HepG2 (cell line): ENCODE data around the gene CTIF. TPM values are rescaled to one million over a fixed set of nuclear protein-coding genes. Genes with fewer than 3 reads are reported as not detected.

Experiments used
- ATAC-seq: fragments of 200-7000 bp; cut with Tn5 transposase; 3 replicates; pipeline ENCODE4 v1.9.1; 2020; ENCODE audit warnings: mild to moderate bottlenecking, moderate library complexity
- BruUV-seq: library from RNA; stranded (reverse); fragments of 400-500 nt; replicated peaks from 2 replicates; lab custom pipeline; 2021; lab: Mats Ljungman, UMichigan
- CTCF ChIA-PET: fragments of 300-600 bp; formaldehyde crosslinking; extraction: SDS; loops from one replicate; lab custom pipeline; 2021; ENCODE audit warnings: low total read pairs, inconsistent platforms, low intra/inter-chr PET ratio; lab: Yijun Ruan, JAX
- POLR2A ChIA-PET: fragments of 350-600 bp; sonication (Branson Sonifier 250); formaldehyde crosslinking; loops from one replicate; lab custom pipeline; 2020; ENCODE audit warnings: antibody characterized with exemption, inconsistent platforms; lab: Yijun Ruan, JAX
- DNase-seq: peaks from one replicate; pipeline ENCODE4 v3.0.0-alpha.2; 2015; ENCODE audit warnings: low spot score
- FAIRE-seq: peaks from 3 replicates; lab custom pipeline; 2011; peaks lifted over from hg19 to GRCh38; lab: Jason Lieb, UNC
- H2AFZ ChIP-seq: one replicate; pipeline ENCODE4 v1.6.1; 2011; ENCODE audit warnings: low read length, inconsistent platforms
- H3K27ac ChIP-seq: fragments of 300-600 bp; 3 replicates; pipeline ENCODE4 v1.8.0; 2011; ENCODE audit warnings: mixed run types, mild to moderate bottlenecking, mixed read lengths, low read length, inconsistent platforms; ENCODE audit not compliant: insufficient read depth; ENCODE audit errors: extremely low read length
- H3K27me3 ChIP-seq, 2 experiments: fragments of 200-600 bp in 1 of 2; 2 replicates in 1 of 2; 3 replicates in 1 of 2; pipeline versions ENCODE4 v1.6.0 to v1.8.0; 2011; ENCODE audit warnings: low read length in 2 of 2, mild to moderate bottlenecking in 2 of 2, moderate library complexity in 2 of 2, inconsistent platforms in 1 of 2; ENCODE audit not compliant: insufficient read depth in 2 of 2, control insufficient read depth in 1 of 2
- H3K36me3 ChIP-seq, 2 experiments: fragments of 200-600 bp in 1 of 2; replicated peaks in 1 of 2; 2 replicates in 1 of 2; 3 replicates in 1 of 2; pipeline versions ENCODE4 v1.5.1 to v1.8.0; 2011; ENCODE audit warnings: low read length in 2 of 2, inconsistent platforms in 1 of 2; ENCODE audit not compliant: insufficient read depth in 2 of 2, control insufficient read depth in 1 of 2
- H3K4me1 ChIP-seq: 2 replicates; pipeline ENCODE4 v1.5.1; 2012; ENCODE audit warnings: low read length, inconsistent platforms; ENCODE audit not compliant: insufficient read depth
- H3K4me2 ChIP-seq: 2 replicates; pipeline ENCODE4 v1.6.0; 2011; ENCODE audit warnings: low read depth, low read length, inconsistent platforms
- H3K4me3 ChIP-seq, 3 experiments: fragments of 200-600 bp in 1 of 3; sonication (generic), shearing (Covaris generic) in 1 of 3; replicated peaks in 1 of 3; 2 replicates each; pipeline ENCODE4 v1.5.1; 2011 to 2016; ENCODE audit warnings: low read length in 3 of 3, inconsistent platforms in 2 of 3, low read depth in 2 of 3, mild to moderate bottlenecking in 2 of 3, control low read depth in 1 of 3, mixed read lengths in 1 of 3; ENCODE audit not compliant: insufficient read depth in 1 of 3
- H3K79me2 ChIP-seq: one replicate; pipeline ENCODE4 v1.6.1; 2011; ENCODE audit warnings: low read length, inconsistent platforms; ENCODE audit not compliant: insufficient read depth
- H3K9ac ChIP-seq: 2 replicates; pipeline ENCODE4 v1.6.0; 2011; ENCODE audit warnings: mild to moderate bottlenecking, low read depth, low read length, inconsistent platforms; ENCODE audit not compliant: insufficient read depth
- H3K9me3 ChIP-seq: 2 replicates; pipeline ENCODE4 v1.5.1; 2012; ENCODE audit warnings: mild to moderate bottlenecking, low read length
- H4K20me1 ChIP-seq: 2 replicates; pipeline ENCODE4 v1.6.0; 2011; ENCODE audit warnings: inconsistent platforms, mild to moderate bottlenecking, low read length, moderate library complexity; ENCODE audit not compliant: insufficient read depth
- FOXA1 ChIP-seq, 2 experiments: fragments of 450-650 bp in 1 of 2; sonication (generic) in 1 of 2; formaldehyde crosslinking in 1 of 2; IDR thresholded peaks; 2 replicates each; pipeline versions ENCODE4 v1.4.0 to v1.6.1; 2016 to 2020; ENCODE audit warnings: missing genetic modification reagents in 1 of 2
- HNRNPH1 ChIP-seq: fragments of 200-400 bp; formaldehyde crosslinking; optimal IDR thresholded peaks from 2 replicates; pipeline ENCODE3; 2017; ENCODE audit warnings: mild to moderate bottlenecking, low read depth, low read length
- ISX ChIP-seq: sonication (generic); formaldehyde crosslinking; conservative IDR thresholded peaks from 2 replicates; pipeline ENCODE4 v1.5.0; 2020; ENCODE audit warnings: missing genetic modification reagents
- NFRKB ChIP-seq: fragments of 450-650 bp; IDR thresholded peaks from 2 replicates; pipeline ENCODE4 v1.6.1; 2017
- NR3C1 ChIP-seq: sonication (generic); formaldehyde crosslinking; IDR thresholded peaks from 2 replicates; pipeline ENCODE4 v1.4.0; 2020; ENCODE audit warnings: missing genetic modification reagents
- PHB2 ChIP-seq: fragments of 450-650 bp; IDR thresholded peaks from 2 replicates; pipeline ENCODE4 v1.6.1; 2018; ENCODE audit not compliant: partially characterized antibody
- PHF5A ChIP-seq: IDR thresholded peaks from one replicate; pipeline ENCODE4 v1.6.1; 2018; ENCODE audit warnings: low read depth, missing genetic modification reagents; ENCODE audit not compliant: unreplicated experiment
- POLR2A ChIP-seq, 2 experiments: IDR thresholded peaks; 2 replicates each; pipeline ENCODE4 v1.6.1; 2011; ENCODE audit warnings: low read depth in 2 of 2, low read length in 2 of 2, mild to moderate bottlenecking in 1 of 2, moderate library complexity in 1 of 2; ENCODE audit not compliant: insufficient read depth in 1 of 2
- SRF ChIP-seq: IDR thresholded peaks from 2 replicates; pipeline ENCODE4 v1.6.1; 2011; ENCODE audit warnings: mild to moderate bottlenecking, low read depth, low read length, moderate library complexity
- ZNF431 ChIP-seq: sonication (generic); formaldehyde crosslinking; IDR thresholded peaks from 2 replicates; pipeline ENCODE4 v1.9.0; 2022; ENCODE audit warnings: missing genetic modification reagents, low read depth, mild to moderate bottlenecking, borderline replicate concordance
- ZNF891 ChIP-seq: sonication (generic); formaldehyde crosslinking; IDR thresholded peaks from 2 replicates; pipeline ENCODE4 v1.5.0; 2020; ENCODE audit warnings: mild to moderate bottlenecking, missing genetic modification reagents
- WGBS: methylation state at CpG from one replicate; pipeline ENCODE4 v1.1.6; 2017; ENCODE audit warnings: low lambda C conversion rate; 5-methylcytosine and 5-hydroxymethylcytosine counted together
- in situ Hi-C: cut with HindIII; loops from 2 replicates; pipeline ENCODE4 v1.10.0; 2017; ENCODE audit warnings: low pct_unique_long_range_greater_than_20kb; ENCODE audit not compliant: extremely low pct_ligation_motif_present
- intact Hi-C: fragments of 100-400 bp; cut with micrococcal nuclease; formaldehyde crosslinking; loops from one replicate; pipeline ENCODE4 v1.10.0; 2022; ENCODE audit not compliant: unreplicated experiment
- polyA plus RNA-seq, 8 experiments: library from polyadenylated mRNA; depleted of rRNA in 3 of 8; stranded (reverse) in 7 of 8; unstranded in 1 of 8; fragments of >200 nt; fragmentation: Illumina TruSeq in 4 of 8; extraction: Trizol in 4 of 8; gene quantifications; 2 replicates each; pipeline versions ENCODE4 v1.2.1 to v1.2.3, GENCODE V29; 2011 to 2016; ENCODE audit warnings: low read depth in 4 of 8, missing spikeins in 1 of 8, mixed read lengths in 1 of 8; ENCODE audit not compliant: insufficient read depth in 1 of 8
- total RNA-seq, 5 experiments: library from RNA; depleted of rRNA; stranded (reverse); fragments of >200 nt; fragmentation: Illumina TruSeq; extraction: Trizol; gene quantifications; 2 replicates each; pipeline ENCODE4 v1.2.3, GENCODE V29; 2016; ENCODE audit warnings: low read depth in 1 of 5
- TF ChIP-seq, protein P1 (sequence below): sonication (generic); formaldehyde crosslinking; IDR thresholded peaks from 2 replicates; pipeline ENCODE4 v1.4.0; 2020; ENCODE audit warnings: mild to moderate bottlenecking, missing genetic modification reagents
- TF ChIP-seq, protein P2 (sequence below): sonication (generic); formaldehyde crosslinking; IDR thresholded peaks from 2 replicates; pipeline ENCODE4 v1.8.1; 2022; ENCODE audit warnings: mild to moderate bottlenecking, missing genetic modification reagents
- TF ChIP-seq, protein P3 (sequence below): sonication (generic); formaldehyde crosslinking; IDR thresholded peaks from 2 replicates; pipeline ENCODE4 v1.4.0; 2020; ENCODE audit warnings: missing genetic modification reagents, borderline replicate concordance
- TF ChIP-seq, protein P4 (sequence below): sonication (generic); formaldehyde crosslinking; IDR thresholded peaks from 2 replicates; pipeline ENCODE4 v1.4.0; 2020; ENCODE audit warnings: low read depth, mild to moderate bottlenecking, missing genetic modification reagents

The CTIF gene
- total and polyA plus RNA-seq, 2 of the 13 experiments (the other 11 are each of a cell fraction or from before 2014, with no cell fraction given), result 18.2 to 28.0 TPM

DNA sequence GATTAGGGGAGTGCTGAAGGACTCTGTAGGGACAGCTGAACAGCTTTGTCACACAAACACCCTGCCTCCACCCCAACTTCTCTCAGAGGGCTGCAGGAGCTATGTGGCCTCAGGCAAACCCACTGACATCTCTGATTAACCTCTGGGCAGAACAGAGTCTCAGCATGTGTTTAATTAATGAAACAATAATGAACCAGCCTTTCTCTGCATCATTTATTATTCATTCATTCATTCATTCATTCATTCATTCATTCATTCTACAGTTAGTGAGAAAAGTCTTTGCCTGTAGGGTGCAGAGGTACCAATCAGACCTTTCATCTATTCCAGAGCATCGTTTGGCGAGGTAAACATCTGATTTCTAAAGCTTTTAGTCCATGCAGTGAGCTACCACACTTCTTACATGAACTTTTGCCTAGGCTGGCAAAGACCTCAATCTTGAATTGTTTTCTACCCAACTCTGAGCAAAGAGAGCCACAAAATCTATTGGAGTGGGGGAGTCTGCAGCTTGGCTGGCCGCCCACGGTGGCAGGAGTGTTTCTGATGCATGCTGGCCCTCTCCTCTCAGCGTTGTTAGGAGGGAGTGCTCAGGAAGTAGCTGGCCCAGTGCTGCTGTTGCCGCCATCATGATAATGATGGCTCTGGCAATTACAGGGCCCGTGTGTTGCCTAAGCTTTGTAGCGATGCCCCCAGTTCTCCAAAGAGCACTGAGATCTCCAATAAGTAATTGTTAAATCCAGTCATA, 213.1 kb downstream of the CTIF start:
- ChIA-PET CTCF (no interaction called here), POLR2A (no interaction called here)
- H2AFZ ChIP-seq, result no peak overlapping the region
- DNase-seq (no peak), ATAC-seq (no peak), FAIRE-seq (no peak)
- BruUV-seq, result no TSS peak
- no peaks in the 10 kb centered on the region for H3K4me1 ChIP-seq
- H4K20me1 ChIP-seq, result no peaks in the 10 kb centered on the region
- no peaks in the 10 kb centered on the region for H3K79me2 ChIP-seq
- intact Hi-C loops, result no loop called here
- H3K4me3 ChIP-seq, result no peak overlapping the region
- H3K4me2 ChIP-seq, result no peak overlapping the region
- in situ Hi-C loops, result no loop called here
- H3K36me3 ChIP-seq, result peaks cover 2 to 4% of the 10 kb centered on the region in 2 experiments; a peak in 4 of 5 replicates
- no peaks in the 10 kb centered on the region for H3K9me3 ChIP-seq
- no peak for TF ChIP-seq NFRKB
- no peak for TF ChIP-seq ISX (CRISPR knock-in tag)
- no peak for TF ChIP-seq SRF
- no peak for TF ChIP-seq ZNF891 (CRISPR knock-in tag)
- TF ChIP-seq POLR2A (IDR thresholded peaks at IDR 0.05; ENCODE audit: insufficient read depth in 1 of 2, low read depth in 2 of 2, low read length in 2 of 2), result no peak
- TF ChIP-seq NR3C1 (CRISPR knock-in tag), result no peak
- no peak overlapping the region for H3K9ac ChIP-seq
- no peaks in the 10 kb centered on the region for H3K27me3 ChIP-seq
- WGBS, result over 99% methylated on average over 5 of the region's 8 CpGs
- no peak overlapping the region for H3K27ac ChIP-seq

DNA sequence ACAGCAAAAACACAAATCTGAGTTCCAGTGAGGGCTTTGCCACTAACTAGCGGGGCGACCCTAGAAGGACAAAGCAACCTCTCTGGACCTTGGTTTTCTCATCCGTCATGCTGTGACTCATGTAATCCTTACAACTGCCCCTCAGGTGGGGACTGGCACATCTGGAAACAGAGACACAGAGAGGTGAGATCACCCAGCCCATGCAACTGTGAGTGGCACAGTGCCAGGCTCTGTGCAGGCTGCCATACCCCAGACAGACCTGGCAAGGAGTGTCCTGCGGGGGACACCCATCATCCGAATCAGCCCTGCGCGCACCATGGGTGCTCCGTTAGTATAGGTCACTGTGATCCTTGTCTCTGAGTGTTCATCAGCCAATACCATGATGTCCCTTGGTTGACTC, 213.6 kb downstream of the CTIF start:
- intact Hi-C loops, result no loop called here
- Histone ChIP-seq H3K79me2 (no peaks in the 10 kb centered on the region), H3K36me3 (peaks cover 2 to 10% of the 10 kb centered on the region in 2 experiments; a peak in 4 of 5 replicates), H2AFZ (no peak overlapping the region), H3K4me3 (no peak overlapping the region), H3K27ac (no peak overlapping the region), H3K9ac (no peak overlapping the region), H3K27me3 (no peaks in the 10 kb centered on the region), H4K20me1 (no peaks in the 10 kb centered on the region), H3K4me1 (no peaks in the 10 kb centered on the region), H3K4me2 (no peak overlapping the region), H3K9me3 (no peaks in the 10 kb centered on the region)
- TF ChIP-seq, protein P1, sequence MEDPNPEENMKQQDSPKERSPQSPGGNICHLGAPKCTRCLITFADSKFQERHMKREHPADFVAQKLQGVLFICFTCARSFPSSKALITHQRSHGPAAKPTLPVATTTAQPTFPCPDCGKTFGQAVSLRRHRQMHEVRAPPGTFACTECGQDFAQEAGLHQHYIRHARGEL (CRISPR knock-in tag), result no peak
- TF ChIP-seq, protein P2, sequence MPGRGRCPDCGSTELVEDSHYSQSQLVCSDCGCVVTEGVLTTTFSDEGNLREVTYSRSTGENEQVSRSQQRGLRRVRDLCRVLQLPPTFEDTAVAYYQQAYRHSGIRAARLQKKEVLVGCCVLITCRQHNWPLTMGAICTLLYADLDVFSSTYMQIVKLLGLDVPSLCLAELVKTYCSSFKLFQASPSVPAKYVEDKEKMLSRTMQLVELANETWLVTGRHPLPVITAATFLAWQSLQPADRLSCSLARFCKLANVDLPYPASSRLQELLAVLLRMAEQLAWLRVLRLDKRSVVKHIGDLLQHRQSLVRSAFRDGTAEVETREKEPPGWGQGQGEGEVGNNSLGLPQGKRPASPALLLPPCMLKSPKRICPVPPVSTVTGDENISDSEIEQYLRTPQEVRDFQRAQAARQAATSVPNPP (CRISPR knock-in tag), result no peak
- TF ChIP-seq PHB2 (no peak), ZNF431 (CRISPR knock-in tag) (no peak), PHF5A (CRISPR knock-in tag) (no peak), FOXA1 (IDR thresholded peaks at IDR 0.05) (no peak), FOXA1 (CRISPR knock-in tag; IDR thresholded peaks at IDR 0.05) (no peak), HNRNPH1 (no peak)
- TF ChIP-seq, protein P3, sequence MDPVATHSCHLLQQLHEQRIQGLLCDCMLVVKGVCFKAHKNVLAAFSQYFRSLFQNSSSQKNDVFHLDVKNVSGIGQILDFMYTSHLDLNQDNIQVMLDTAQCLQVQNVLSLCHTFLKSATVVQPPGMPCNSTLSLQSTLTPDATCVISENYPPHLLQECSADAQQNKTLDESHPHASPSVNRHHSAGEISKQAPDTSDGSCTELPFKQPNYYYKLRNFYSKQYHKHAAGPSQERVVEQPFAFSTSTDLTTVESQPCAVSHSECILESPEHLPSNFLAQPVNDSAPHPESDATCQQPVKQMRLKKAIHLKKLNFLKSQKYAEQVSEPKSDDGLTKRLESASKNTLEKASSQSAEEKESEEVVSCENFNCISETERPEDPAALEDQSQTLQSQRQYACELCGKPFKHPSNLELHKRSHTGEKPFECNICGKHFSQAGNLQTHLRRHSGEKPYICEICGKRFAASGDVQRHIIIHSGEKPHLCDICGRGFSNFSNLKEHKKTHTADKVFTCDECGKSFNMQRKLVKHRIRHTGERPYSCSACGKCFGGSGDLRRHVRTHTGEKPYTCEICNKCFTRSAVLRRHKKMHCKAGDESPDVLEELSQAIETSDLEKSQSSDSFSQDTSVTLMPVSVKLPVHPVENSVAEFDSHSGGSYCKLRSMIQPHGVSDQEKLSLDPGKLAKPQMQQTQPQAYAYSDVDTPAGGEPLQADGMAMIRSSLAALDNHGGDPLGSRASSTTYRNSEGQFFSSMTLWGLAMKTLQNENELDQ (CRISPR knock-in tag), result no peak
- TF ChIP-seq, protein P4, sequence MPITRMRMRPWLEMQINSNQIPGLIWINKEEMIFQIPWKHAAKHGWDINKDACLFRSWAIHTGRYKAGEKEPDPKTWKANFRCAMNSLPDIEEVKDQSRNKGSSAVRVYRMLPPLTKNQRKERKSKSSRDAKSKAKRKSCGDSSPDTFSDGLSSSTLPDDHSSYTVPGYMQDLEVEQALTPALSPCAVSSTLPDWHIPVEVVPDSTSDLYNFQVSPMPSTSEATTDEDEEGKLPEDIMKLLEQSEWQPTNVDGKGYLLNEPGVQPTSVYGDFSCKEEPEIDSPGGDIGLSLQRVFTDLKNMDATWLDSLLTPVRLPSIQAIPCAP (CRISPR knock-in tag), result no peak
- WGBS, result 96% methylated on average over 4 of the region's 8 CpGs
- ATAC-seq, result no peak
- FAIRE-seq, result no peak
- in situ Hi-C loops, result no loop called here
- ChIA-PET CTCF (no interaction called here), POLR2A (no interaction called here)
- no TSS peak for BruUV-seq
- no peak for DNase-seq
